ENCODE results near the gene POLD4. TPM values are rescaled to one million over a fixed set of nuclear protein-coding genes. Genes with fewer than 3 reads are reported as not detected.

POLD4 gene
- total RNA-seq, 1 donor from 2014 or later, result 3.7 TPM

DNA sequence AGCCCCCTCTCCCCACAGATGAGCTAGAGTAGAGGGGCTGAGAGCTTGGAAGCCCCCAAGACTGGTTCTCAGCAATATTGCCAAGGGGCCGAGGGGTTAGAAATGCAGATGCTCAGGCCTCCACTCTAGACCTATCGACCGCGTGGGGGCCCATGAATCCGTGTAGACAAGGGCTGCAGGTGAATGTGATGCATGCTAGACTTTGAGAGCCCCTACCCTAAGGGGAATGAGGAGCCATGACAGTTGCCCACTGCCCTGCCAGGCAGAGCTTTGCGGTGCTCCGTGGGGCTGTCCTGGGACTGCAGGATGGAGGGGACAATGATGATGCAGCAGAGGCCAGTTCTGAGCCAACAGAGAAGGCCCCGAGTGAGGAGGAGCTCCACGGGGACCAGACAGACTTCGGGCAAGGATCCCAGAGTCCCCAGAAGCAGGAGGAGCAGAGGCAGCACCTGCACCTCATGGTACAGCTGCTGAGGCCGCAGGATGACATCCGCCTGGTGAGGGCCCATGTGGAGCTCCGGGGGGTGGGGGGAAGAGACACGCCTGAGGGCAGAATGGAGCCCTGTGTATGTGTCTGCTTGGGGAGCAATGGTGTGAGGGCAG, 48.7 kb downstream of the POLD4 start:
- no peak for FAIRE-seq
- no peak for DNase-seq (ENCODE audit: low spot score in 2 of 2)

DNA sequence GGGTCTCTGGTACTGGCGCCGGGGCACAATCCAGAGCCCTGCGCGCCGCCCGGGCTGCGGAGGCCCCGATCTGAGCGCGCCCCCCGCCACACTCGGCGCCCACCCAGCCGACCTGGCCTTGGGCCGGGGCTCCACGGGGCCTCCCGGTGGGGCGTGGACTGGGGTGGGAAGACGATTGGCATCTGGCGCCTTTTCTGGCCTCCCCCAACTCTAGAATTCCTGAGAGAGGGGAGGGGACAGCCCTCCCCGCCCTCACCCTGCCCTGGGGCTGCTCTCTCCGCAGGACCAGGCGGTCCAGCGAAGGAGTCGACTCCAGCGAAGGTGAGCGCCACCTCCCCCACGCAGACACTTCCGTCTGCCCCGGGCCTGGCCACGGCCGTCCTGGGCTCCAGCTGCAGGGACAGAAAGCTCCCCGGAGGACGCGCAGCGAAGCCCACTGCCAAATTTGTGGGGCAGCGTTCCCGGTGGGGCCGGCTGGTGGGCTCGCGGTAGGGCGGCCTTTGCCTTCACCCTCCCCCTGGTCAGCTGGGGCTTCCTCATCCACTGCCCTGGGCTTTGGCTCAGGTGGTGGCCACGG, 49.4 kb downstream of the POLD4 start:
- FAIRE-seq, result no peak

DNA sequence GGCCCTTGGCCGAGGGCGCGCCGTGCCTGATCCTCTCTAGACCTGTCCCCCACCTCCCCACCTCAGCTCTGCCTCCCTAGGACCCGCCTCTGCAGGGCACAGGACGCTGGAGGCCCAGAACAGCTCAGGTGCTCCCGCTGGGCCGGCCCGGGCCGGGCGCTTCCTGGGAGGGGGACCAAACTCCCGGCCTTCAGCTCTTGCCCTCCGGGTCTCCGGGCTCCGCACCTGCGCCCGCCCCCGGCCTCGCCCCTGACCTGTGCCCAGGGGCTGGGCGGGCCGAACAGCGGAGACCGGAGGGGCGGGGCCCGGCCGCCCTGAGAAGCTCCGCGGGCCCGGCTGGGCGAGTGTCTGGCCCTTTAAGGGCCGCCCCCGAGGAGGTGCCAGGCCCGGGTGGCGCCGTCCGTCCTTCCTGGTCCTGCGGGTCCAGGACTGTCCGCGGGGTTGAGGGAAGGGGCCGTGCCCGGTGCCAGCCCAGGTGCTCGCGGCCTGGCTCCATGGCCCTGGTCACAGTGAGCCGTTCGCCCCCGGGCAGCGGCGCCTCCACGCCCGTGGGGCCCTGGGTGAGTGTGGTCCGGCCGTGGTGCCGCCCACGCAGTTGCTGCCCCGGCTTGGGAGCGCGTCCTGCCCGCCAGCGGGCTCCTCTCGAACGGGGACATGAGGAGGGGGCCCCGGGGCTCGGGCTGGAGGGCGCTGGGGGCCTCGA, 50.1 kb downstream of the POLD4 start, which contains the start of gene SSH3:
Gene SSH3, plus strand, starts transcription at position 399 of the 703 bp plus-strand sequence. Its CDS starts 96 bp downstream, at position 495.
- no peak for FAIRE-seq
- peak; percentile 80 to 81 for DNase-seq (ENCODE audit: low spot score in 2 of 2)

More for the DNA sequence above, 49.4 kb downstream of the POLD4 start:
- no peak for DNase-seq (ENCODE audit: low spot score in 2 of 2)

DNA sequence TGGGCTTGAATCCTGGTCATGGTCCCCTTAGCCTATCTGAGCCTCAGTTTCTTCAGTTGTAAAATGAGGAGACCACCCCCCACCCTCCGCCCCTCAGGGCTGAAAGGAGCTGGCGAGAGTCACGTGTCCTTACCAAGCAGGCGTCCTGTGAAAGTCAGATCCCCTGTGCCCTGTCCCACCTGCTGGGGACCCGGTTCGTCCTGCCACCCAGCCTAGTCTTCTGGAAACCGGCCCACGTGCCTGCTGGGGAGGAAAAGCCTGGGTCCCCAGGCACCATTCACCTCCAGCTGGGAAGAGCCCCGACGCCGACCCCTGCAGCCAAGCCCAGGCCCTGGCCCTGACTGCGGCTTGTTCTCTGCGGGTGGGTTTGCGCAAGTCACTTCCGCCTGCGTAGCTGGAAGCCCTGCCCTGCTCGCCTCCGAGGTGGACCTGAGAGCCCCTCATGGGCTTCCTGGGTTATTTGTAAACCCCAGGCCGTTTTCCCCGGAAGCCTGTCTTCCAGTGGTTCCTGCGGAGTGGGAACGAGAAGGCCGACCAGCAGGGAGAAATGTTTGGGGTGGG, 50.7 kb downstream of the POLD4 start:
- no peak for DNase-seq (ENCODE audit: low spot score in 2 of 2)
- no peak for FAIRE-seq

DNA sequence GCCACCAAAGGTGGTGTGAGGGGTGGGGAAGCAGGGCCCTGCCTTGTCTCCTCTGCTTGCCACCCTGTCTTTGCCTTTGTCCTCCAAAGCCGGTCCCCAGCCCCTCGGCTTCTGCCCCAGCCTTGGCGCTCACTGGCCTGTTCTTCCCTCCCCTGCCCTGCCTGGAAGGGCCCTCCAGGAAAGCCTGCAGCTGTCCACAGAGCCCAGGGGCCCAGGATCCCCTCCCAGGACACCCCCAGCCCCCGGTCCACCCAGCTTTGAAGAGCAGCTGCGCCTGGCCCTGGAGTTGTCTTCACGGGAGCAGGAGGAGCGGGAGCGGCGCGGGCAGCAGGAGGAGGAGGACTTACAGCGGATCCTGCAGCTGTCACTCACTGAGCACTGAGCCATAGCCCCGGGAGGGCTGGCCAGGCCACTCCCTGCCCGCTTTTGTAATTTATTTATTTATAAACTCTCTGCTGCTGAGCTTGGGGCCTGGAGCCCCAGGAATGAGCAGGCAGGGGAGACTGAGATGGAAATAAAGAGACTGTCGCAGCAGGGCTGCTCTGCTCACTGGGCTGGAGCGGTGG, 51.3 kb downstream of the POLD4 start:
- peak in 1 of 2 donors; percentile 66 for DNase-seq (ENCODE audit: low spot score in 2 of 2)
- no peak for FAIRE-seq

DNA sequence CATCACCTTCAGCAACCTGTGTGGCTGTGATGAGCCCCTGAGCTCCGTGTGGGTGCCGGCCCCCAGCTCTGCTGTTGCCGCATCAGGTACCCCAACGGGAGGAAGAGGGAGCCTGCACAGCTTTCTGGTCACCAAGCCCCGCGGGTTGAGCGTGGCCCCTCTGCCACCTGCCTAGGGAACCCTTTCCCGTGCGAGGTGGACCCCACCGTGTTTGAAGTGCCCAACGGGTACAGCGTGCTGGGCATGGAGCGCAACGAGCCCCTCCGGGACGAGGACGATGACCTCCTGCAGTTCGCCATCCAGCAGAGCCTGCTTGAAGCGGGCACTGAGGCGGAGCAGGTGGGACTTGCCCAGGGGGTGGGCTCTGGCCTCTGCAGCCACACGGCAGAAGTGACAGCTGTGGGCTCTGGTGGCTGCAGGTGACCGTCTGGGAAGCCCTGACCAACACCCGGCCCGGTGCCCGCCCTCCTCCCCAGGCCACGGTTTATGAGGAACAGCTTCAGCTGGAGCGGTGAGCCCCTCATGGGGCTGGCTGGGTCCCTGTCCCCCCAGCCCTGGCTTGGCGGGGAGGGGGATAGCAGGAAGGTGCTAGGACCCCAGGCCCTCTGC, 51.9 kb downstream of the POLD4 start:
- FAIRE-seq (no peak), DNase-seq (ENCODE audit: low spot score in 2 of 2) (no peak)

Small RNA genes lying within 50 kb of the gene (small RNA-seq; reads per million reads assigned to genes)
- gene RN7SKP239, result 0.08 reads per million
- not detected for gene RNU6-1238P

Other genes starting within 250 kb of the POLD4 start
- 35.5 TPM for gene KDM2A, start 234.3 kb downstream of the POLD4 start, total RNA-seq
- 46.9 TPM for gene GRK2, start 87.1 kb downstream of the POLD4 start, total RNA-seq
- 55.8 TPM for gene ANKRD13D, start 64.2 kb downstream of the POLD4 start, total RNA-seq
- 2.0 TPM for gene SSH3, start 50.0 kb downstream of the POLD4 start, total RNA-seq
- gene CLCF1, start 20.1 kb upstream of the POLD4 start, total RNA-seq, result under 0.01 TPM
- gene RAD9A, start 38.4 kb upstream of the POLD4 start, total RNA-seq, result 11.8 TPM
- 69.3 TPM for gene PPP1CA, start 48.3 kb upstream of the POLD4 start, total RNA-seq
- gene TBC1D10C, start 50.5 kb upstream of the POLD4 start, total RNA-seq, result not detected
- gene CARNS1, start 62.1 kb upstream of the POLD4 start, total RNA-seq, result under 0.01 TPM
- 15.1 TPM for gene RPS6KB2, start 74.9 kb upstream of the POLD4 start, total RNA-seq
- gene PTPRCAP, start 84.1 kb upstream of the POLD4 start, total RNA-seq, result not detected
- 24.1 TPM for gene CORO1B, start 89.9 kb upstream of the POLD4 start, total RNA-seq
- not detected for gene GPR152, start 99.2 kb upstream of the POLD4 start, total RNA-seq
- gene CABP4, start 101.8 kb upstream of the POLD4 start, total RNA-seq, result not detected
- 17.5 TPM for gene TMEM134, start 115.7 kb upstream of the POLD4 start, total RNA-seq
- 89.3 TPM for gene AIP, start 129.5 kb upstream of the POLD4 start, total RNA-seq
- 32.6 TPM for gene PITPNM1, start 151.8 kb upstream of the POLD4 start, total RNA-seq
- 4.9 TPM for gene CDK2AP2, start 154.6 kb upstream of the POLD4 start, total RNA-seq
- gene CABP2, start 169.9 kb upstream of the POLD4 start, total RNA-seq, result not detected
- 206 TPM for gene GSTP1, start 230.3 kb upstream of the POLD4 start, total RNA-seq